Memory B cell (primary cell): ENCODE results near the gene GNB1.

ENCODE experiments used
- ATAC-seq: fragments of 150-1000 bp; cut with Tn5 transposase; 2 replicates; pipeline ENCODE4 v1.10.0; 2021; ENCODE audit warnings: low read depth, mild to moderate bottlenecking, moderate library complexity
- DNase-seq, 2 donors: peaks; one replicate each; pipeline ENCODE4 v3.0.0; 2022; ENCODE audit warnings: low spot score in 2 of 2
- H3K27ac Mint-ChIP-seq: one replicate; pipeline ENCODE4 v1.8.0; 2022; ENCODE audit warnings: mild to moderate bottlenecking, moderate library complexity, mixed read lengths
- H3K27me3 Mint-ChIP-seq: one replicate; pipeline ENCODE4 v1.8.0; 2022; ENCODE audit warnings: mixed read lengths
- H3K36me3 Mint-ChIP-seq: one replicate; pipeline ENCODE4 v1.8.0; 2022; ENCODE audit warnings: mild to moderate bottlenecking, mixed read lengths
- H3K4me1 Mint-ChIP-seq: one replicate; pipeline ENCODE4 v1.8.0; 2022; ENCODE audit warnings: mixed read lengths
- H3K4me3 Mint-ChIP-seq: one replicate; pipeline ENCODE4 v1.8.0; 2022; ENCODE audit warnings: mild to moderate bottlenecking, moderate library complexity, mixed read lengths
- H3K9me3 Mint-ChIP-seq: one replicate; pipeline ENCODE4 v1.8.0; 2022; ENCODE audit warnings: mixed read lengths

The GNB1 gene

GRCh38 chr1:1918901-1919303, 28.0 kb upstream of the GNB1 start, which contains the start of gene TMEM52:
Gene TMEM52, minus strand, starts transcription at chr1:1919279. Its CDS starts 14 bp downstream, at chr1:1919265.
- DNase-seq (no peak), ATAC-seq (peak; percentile 18)
- no peak within 1 kb of the TSS for H3K27ac Mint-ChIP-seq
- H3K36me3 Mint-ChIP-seq: no peaks in the 10 kb centered on the region
- peak within 1 kb of the TSS; percentile 59 for H3K4me3 Mint-ChIP-seq
- H3K9me3 Mint-ChIP-seq: no peaks in the 10 kb centered on the region
- H3K27me3 Mint-ChIP-seq: peaks cover 4% of the 10 kb centered on the region
- H3K4me1 Mint-ChIP-seq: peaks cover 3% of the 10 kb centered on the region

GRCh38 chr1:1917995-1918900, 27.4 kb upstream of the GNB1 start:
- ATAC-seq (no peak), DNase-seq (no peak)
- no peaks in the 10 kb centered on the region for H3K9me3 Mint-ChIP-seq
- peak overlapping the region; percentile 53 for H3K4me3 Mint-ChIP-seq
- H3K4me1 Mint-ChIP-seq: peaks cover 3% of the 10 kb centered on the region
- H3K27ac Mint-ChIP-seq: no peak overlapping the region
- H3K27me3 Mint-ChIP-seq: peaks cover 5% of the 10 kb centered on the region
- H3K36me3 Mint-ChIP-seq: no peaks in the 10 kb centered on the region

- Mint-ChIP-seq H3K4me1 (peaks cover 3% of the 10 kb centered on the region), H3K36me3 (no peaks in the 10 kb centered on the region), H3K27ac (no peak overlapping the region), H3K9me3 (no peaks in the 10 kb centered on the region), H3K27me3 (peaks cover 5% of the 10 kb centered on the region), H3K4me3 (peak overlapping the region; percentile 49)
- ATAC-seq: no peak
- DNase-seq: no peak
Observed at GRCh38 chr1:1917304-1917976, 26.6 kb upstream of the GNB1 start.

GRCh38 chr1:1916851-1917251, 26.0 kb upstream of the GNB1 start:
- DNase-seq (no peak), ATAC-seq (no peak)
- H3K27me3 Mint-ChIP-seq: peaks cover 5% of the 10 kb centered on the region
- peaks cover 3% of the 10 kb centered on the region for H3K4me1 Mint-ChIP-seq
- H3K9me3 Mint-ChIP-seq: no peaks in the 10 kb centered on the region
- no peaks in the 10 kb centered on the region for H3K36me3 Mint-ChIP-seq
- no peak overlapping the region for H3K27ac Mint-ChIP-seq
- no peak overlapping the region for H3K4me3 Mint-ChIP-seq

- ATAC-seq: no peak
- Mint-ChIP-seq H3K27ac (no peak overlapping the region), H3K4me1 (peaks cover 3% of the 10 kb centered on the region), H3K27me3 (peaks cover 8% of the 10 kb centered on the region), H3K36me3 (no peaks in the 10 kb centered on the region), H3K9me3 (no peaks in the 10 kb centered on the region), H3K4me3 (no peak overlapping the region)
- no peak for DNase-seq
Observed at GRCh38 chr1:1915911-1916840, 25.3 kb upstream of the GNB1 start.

- Mint-ChIP-seq H3K27me3 (peaks cover 8% of the 10 kb centered on the region), H3K4me3 (no peak within 1 kb of the TSS), H3K36me3 (no peaks in the 10 kb centered on the region), H3K27ac (no peak within 1 kb of the TSS), H3K4me1 (peaks cover 6% of the 10 kb centered on the region), H3K9me3 (no peaks in the 10 kb centered on the region)
- no peak for ATAC-seq
- DNase-seq: no peak
Observed at GRCh38 chr1:1914971-1915692, 24.2 kb upstream of the GNB1 start, which contains the start of gene CALML6. Gene CALML6, plus strand, starts transcription at chr1:1915260. Its CDS starts 21 bp downstream, at chr1:1915281.

GRCh38 chr1:1914101-1914970, 23.4 kb upstream of the GNB1 start:
- ATAC-seq (no peak), DNase-seq (no peak)
- Mint-ChIP-seq H3K27me3 (peaks cover 8% of the 10 kb centered on the region), H3K36me3 (no peaks in the 10 kb centered on the region), H3K4me1 (peaks cover 7% of the 10 kb centered on the region), H3K27ac (no peak overlapping the region), H3K4me3 (no peak overlapping the region), H3K9me3 (no peaks in the 10 kb centered on the region)

GRCh38 chr1:1911350-1912041, 20.6 kb upstream of the GNB1 start:
- Mint-ChIP-seq H3K36me3 (no peaks in the 10 kb centered on the region), H3K27me3 (peaks cover 8% of the 10 kb centered on the region), H3K4me1 (peaks cover 10% of the 10 kb centered on the region), H3K27ac (no peak overlapping the region), H3K9me3 (no peaks in the 10 kb centered on the region), H3K4me3 (no peak overlapping the region)
- DNase-seq (no peak), ATAC-seq (no peak)

GRCh38 chr1:1910651-1911331, 19.9 kb upstream of the GNB1 start:
- H3K9me3 Mint-ChIP-seq: no peaks in the 10 kb centered on the region
- ATAC-seq: no peak
- H3K27ac Mint-ChIP-seq: no peak overlapping the region
- no peak for DNase-seq
- peaks cover 15% of the 10 kb centered on the region for H3K4me1 Mint-ChIP-seq
- H3K27me3 Mint-ChIP-seq: peaks cover 5% of the 10 kb centered on the region
- H3K4me3 Mint-ChIP-seq: peak overlapping the region; percentile 81
- no peaks in the 10 kb centered on the region for H3K36me3 Mint-ChIP-seq

- Mint-ChIP-seq H3K9me3 (no peaks in the 10 kb centered on the region), H3K27ac (peak overlapping the region; percentile 86), H3K4me3 (peak overlapping the region; percentile 81), H3K27me3 (peaks cover 5% of the 10 kb centered on the region), H3K4me1 (peaks cover 15% of the 10 kb centered on the region), H3K36me3 (no peaks in the 10 kb centered on the region)
- ATAC-seq (no peak), DNase-seq (no peak)
Observed at GRCh38 chr1:1910033-1910465, 19.2 kb upstream of the GNB1 start.

GRCh38 chr1:1908506-1908791, 17.6 kb upstream of the GNB1 start:
- Mint-ChIP-seq H3K27ac (no peak overlapping the region), H3K27me3 (peaks cover 3% of the 10 kb centered on the region), H3K4me1 (peaks cover 15% of the 10 kb centered on the region), H3K9me3 (no peaks in the 10 kb centered on the region), H3K36me3 (no peaks in the 10 kb centered on the region), H3K4me3 (peak overlapping the region; percentile 80)
- DNase-seq: no peak
- ATAC-seq: no peak
